HK-2 (cell line): ENCODE results near the gene FTO.
A peak's percentile ranks its signal among the peaks of the same experiment; 100 is the strongest.

Experiments
- DNase-seq: peaks from one replicate; pipeline ENCODE4 v3.0.0-alpha.2; 2018; ENCODE audit not compliant: unreplicated experiment

The FTO gene

GRCh38 chr16:53711390-53711789 lies 7.4 kb downstream of the FTO start:
- no peak for DNase-seq

- no peak for DNase-seq
These were observed 8.1 kb downstream of the FTO start for GRCh38 chr16:53712065-53712464.

DNA sequence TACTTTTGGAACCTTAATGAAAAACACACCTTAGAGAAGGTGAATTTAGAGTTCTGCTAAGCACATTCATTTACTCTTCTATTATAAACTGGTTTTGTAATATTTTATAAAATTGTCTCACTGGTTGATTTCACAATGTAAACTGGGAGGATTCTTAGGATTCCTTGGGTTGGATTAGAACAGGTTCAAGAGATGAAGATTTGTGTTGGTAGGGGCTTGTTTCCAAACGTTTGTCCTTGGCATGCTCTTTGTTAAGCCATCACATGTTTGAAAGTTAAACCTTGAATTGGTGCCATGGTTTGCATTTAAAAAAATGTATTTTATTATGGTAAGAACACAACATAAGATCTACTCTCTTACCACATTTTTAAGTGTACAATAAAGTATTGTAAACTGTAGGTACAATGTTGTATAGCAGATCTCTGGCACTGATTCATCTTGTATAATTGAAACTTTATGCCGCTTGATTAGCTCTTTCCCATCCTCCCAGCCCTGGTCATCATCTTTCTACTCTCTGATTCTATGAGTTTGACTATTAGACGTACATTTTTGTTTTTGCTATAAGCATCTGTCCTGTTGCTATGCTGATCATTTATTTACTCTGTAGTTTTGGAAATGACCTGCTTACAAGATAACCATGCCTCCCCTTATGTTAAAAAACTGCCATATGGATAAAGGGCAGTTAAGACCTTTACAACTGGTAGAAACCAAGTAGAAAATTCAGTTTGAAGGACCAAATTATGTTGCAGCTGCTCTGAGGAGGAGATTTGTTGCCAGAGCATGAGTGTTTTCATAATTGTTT lies 9.6 kb downstream of the FTO start:
- no peak for DNase-seq

DNA sequence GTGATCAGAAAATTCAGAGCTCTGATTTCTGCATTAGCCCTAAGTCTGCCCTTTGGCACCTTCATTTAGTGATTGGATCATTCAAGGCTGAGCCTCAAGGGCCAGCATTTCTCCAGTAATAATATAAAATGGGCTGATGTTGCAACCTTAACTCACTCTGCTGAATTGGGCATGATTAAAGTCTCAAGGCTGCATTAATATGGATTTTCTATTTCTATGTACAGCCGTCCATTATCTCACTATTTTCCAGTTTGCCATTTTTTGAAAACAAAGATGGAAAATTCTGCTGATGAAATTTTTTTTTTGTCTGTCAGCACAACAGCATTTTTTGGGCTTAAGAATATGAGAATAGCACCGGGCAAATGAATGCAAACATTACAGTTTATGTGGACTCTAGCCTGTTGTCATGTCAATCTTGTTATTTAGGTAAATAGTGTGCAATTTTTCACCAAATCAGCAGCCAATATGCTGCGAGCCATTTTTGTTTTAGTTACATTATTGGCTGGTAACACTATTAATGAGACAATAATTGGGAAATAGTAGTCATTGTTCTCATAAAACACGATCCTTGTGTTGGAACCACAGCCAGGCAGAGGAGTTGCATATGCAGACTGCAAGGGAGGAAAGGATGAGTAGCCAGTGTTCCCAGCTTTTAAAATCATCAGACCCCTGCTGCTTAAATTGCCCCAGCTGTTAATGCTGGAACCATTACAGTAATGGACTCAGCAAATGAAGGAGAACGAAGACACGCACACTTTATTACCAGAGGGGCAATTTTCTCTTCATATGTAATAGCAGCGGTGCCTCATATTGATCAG lies 10.5 kb downstream of the FTO start:
- no peak for DNase-seq

- DNase-seq: no peak
These were observed 11.0 kb downstream of the FTO start for GRCh38 chr16:53715023-53715384.

- DNase-seq: no peak
These were observed 13.6 kb downstream of the FTO start for GRCh38 chr16:53717577-53717976.

DNA sequence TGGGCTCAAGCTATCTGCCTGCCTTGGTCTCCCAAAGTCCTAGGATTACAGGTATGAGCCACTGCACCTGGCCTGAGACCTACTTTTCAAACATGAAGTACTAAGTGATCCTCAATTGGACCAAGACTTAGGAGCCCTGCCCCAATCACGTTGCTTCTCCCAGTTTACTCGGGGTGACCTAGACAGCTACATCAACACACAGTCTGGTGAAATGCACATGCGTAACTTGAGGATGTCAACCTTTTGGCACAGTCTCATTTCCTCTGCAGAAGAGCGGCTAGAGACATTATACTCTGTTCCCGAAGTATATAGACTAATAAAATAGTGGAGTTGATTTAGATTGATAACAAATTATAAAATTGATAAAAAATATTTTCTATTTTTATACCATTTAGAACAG lies 17.1 kb downstream of the FTO start:
- DNase-seq: no peak

- DNase-seq: peak; percentile 41
These were observed 22.7 kb downstream of the FTO start for GRCh38 chr16:53726625-53727024.

DNA sequence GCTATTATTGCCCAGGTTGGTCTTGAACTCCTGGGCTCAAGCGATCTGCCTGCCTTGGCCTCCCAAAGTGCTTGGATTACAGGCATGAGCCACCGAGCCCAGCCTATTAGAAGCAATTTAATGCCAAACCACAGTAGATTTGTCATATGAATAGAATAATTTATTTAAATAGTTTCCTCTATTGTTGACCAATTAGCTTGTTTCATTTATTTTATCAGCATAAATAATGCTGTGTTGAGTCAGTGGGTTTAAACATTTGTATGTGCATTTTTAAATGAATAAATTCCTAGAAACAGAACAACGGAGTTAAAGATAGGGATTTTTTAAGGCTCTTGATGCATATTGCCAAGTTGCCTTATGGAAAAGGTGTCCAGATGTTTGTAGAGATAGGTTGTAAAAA lies 26.7 kb downstream of the FTO start:
- DNase-seq: no peak

DNA sequence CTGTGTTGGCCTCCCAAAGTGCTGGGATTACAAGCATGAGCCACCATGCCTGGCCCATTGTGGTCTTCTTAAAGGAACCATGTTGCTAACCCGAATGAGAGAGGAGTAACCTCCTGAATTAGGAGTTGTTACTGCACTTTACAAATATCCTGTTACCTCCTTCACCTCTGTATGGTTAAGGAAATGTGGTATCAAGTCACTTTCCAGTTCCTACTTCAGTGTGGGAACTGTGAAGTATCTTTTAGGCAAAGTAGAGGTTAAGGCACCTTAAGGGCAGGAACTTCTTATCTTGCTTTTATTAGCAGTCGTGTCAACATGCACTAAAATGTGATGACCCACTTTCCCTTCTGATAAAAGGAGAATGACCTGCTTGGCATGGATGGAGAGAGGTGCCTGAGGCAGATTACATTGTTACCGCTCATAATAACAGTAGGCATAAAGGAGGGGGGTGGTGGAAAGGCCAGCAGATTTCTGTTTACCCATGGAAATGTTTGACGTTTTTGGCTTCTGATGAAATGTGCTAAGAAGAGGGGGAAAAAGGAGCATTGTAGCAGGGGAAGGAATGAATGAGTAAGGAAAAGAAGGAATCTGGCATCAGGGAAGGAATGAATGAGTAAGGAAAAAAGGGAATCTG lies 28.5 kb downstream of the FTO start:
- DNase-seq: no peak

- no peak for DNase-seq
These were observed 31.0 kb downstream of the FTO start for GRCh38 chr16:53734908-53735307.

DNA sequence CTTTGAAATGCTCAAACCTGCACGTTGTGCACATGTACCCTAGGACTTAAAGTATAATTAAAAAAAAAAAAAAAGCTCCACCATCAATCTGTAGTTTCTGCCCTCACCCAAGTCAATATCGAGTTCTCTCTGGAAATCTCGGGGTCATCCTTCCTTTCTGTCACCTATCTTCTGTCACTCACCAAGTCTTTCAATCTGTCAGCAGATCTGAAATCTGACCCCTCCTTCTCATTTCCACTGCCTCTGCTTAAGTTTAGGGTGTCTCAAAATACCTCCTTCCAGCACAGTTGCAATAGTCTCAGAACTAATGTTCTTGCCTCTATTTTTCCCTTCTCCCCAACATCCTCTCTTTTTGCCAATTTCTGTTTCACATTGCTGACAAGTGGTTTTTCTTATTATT lies 32.3 kb downstream of the FTO start:
- no peak for DNase-seq

- no peak for DNase-seq
These were observed 33.6 kb downstream of the FTO start for GRCh38 chr16:53737552-53737951.

- DNase-seq: no peak
These were observed 36.5 kb downstream of the FTO start for GRCh38 chr16:53740476-53740875.

- DNase-seq: no peak
These were observed 37.1 kb downstream of the FTO start for GRCh38 chr16:53740933-53741531.

DNA sequence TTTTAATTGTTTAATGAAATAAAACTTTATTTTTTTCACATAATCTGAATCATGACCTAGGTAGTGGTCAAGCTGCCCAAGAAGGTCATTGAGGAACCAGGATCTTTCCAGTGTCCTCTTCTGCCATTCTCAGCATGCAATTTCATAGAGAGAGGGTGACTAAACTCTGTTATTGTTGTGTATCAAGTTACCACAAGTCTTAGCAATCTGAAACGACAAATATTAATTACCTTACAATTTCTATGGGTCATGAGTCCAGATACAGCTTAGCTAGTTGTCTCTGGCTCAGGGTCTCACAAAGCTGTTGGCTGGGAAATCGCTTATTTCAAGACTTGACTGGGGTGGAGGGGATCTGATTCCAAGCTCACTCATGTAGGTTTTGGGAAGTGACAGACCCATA lies 37.6 kb downstream of the FTO start:
- no peak for DNase-seq

DNA sequence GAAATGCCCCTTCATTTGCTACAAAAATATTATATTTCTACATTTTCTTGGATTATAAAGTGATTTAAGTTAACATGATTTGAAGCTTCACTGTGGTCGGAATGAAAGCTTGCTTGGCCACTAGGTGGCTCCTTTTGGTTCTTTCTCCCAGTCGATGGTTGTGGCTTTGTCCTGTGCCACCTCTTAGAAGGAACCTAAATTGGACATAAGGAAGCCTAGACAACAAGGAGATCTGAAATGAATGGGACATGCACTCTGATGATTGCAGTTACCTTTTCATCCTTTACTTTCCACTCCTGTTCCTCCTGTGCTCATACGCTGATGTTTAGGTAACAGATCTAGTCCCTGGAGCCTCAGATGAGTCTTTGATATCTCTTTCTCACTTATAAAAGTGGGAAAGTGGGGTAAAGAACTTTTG lies 39.2 kb downstream of the FTO start:
- no peak for DNase-seq

DNA sequence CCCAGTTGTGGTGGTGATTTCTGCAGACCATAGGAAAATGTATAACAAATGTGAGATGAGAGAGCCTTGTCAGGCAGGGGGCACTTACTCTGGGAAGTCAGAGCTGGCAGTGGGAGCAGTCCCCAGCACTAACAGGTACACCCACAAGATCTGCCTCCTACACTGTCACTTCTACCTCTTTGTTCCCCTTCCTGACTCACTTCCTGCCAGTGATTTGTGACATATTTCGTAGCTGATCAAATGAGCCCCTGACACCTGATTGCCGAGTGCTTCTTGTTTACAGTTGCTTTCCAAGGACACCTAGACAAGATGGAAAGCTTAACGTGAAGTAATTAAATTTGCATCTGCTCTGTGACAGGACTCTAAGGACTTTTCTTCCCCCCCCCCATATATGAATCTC lies 40.5 kb downstream of the FTO start:
- DNase-seq: peak; percentile 25

DNA sequence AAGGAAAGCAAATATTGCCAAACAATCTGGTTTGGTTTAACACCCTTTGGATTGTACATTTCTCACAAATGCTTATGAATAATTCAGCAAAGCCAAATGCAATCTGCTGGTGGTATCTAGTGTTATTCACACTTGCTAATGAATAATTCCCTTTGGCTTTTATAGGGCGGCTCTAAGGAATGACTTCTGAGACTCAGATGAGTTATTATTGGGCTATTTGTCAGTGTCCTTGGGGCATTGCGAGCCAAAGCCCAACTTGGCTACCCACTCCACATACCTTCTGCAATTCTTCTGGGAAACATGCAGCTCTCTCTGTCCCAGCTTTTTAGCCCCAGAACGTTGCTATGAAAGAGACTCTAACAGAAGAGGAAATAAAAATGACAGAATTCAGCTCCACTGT lies 41.1 kb downstream of the FTO start:
- peak; percentile 53 for DNase-seq

DNA sequence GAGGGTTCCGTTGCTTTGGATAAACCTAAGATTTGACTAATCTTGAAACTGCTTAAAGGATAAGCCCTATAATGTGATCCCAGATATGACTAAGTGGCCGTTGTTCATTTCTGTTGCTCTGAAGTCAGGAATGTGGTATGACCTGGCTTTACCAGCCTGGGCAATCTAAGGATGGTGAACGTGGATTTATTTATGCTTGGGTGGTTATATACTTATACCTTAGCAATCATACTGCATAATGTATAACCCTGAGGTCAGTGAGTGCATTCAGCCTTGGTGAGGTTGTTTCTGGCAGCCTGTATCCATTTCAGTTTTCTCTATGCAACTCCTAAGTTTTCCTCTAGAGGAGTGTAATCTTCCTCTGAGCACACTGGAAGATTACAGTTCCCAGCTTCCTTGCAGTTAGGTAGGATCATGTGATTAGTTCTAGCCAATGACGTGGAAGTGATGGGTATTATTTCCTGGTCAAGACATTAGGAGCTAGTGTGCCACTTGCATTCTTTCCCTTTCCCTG lies 41.9 kb downstream of the FTO start:
- peak; percentile 61 for DNase-seq

DNA sequence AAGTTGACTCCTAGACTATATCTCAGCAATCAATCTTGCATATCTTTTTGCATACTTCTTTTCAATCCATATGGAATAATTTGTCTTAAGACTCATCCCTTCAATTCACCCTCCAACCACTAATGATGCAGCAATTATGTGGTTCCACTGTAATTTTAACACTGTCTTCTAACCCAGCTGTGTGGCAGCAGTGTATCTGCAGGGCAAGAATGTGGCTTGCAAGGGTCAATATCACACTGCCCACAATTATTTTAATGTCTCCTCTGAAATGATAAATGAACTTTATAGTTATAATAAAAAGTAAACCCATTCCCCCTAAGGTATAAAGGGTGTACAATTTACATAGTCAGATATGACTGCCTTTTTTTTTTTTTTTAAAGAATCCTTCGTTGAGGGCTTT lies 48.6 kb downstream of the FTO start:
- DNase-seq: no peak

DNA sequence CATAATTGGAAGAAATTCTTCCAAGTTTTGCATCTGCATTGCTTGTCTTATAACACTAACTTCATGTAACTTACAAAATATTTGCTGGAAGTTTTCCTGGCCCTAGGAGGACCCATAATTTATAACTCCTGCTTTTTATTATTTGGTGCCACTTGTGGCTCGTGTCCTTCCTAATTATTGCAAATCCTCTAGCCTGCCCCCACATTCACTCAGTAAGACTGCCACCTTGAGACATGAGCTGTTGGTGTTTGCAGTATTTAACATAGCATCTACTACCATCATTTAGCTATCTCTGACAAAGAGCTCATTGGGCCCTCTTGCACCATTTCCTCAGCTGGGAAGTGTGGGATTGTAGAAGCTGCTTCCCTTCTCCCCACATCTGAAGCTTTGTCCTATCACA lies 49.5 kb downstream of the FTO start:
- no peak for DNase-seq
